ENCODE data around the gene DUS1L. TPM values are rescaled to one million over a fixed set of nuclear protein-coding genes. Genes with fewer than 3 reads are reported as not detected.

Gene DUS1L
- total RNA-seq, 1 donor from 2014 or later = 24.5 TPM

- Histone ChIP-seq H3K27me3 (ENCODE audit: control insufficient read depth in 3 of 3, insufficient read depth in 3 of 3, low read length in 3 of 3) (no peaks in the 10 kb centered on the region), H3K4me1 (ENCODE audit: control insufficient read depth in 3 of 3, insufficient read depth in 3 of 3, low read length in 3 of 3) (no peaks in the 10 kb centered on the region), H3K9me3 (ENCODE audit: control insufficient read depth in 3 of 3, low read length in 3 of 3) (no peaks in the 10 kb centered on the region), H3K27ac (ENCODE audit: low read depth, low read length) (no peak overlapping the region), H3K9ac (ENCODE audit: low read depth in 1 of 3, low read length in 3 of 3) (no peak overlapping the region), H3K4me3 (ENCODE audit: low read length in 3 of 3) (no peak overlapping the region), H3K36me3 (ENCODE audit: control insufficient read depth in 3 of 3, insufficient read depth in 3 of 3, low read length in 3 of 3) (peaks cover 65 to 66% (median 66%) of the 10 kb centered on the region in 3 donors)
Measured at GRCh38 chr17:82087961-82088837, 22.6 kb upstream of the DUS1L start.

GRCh38 chr17:82086941-82087906 is 21.6 kb upstream of the DUS1L start:
- Histone ChIP-seq H3K27ac (ENCODE audit: low read depth, low read length) (no peak overlapping the region), H3K9me3 (ENCODE audit: control insufficient read depth in 3 of 3, low read length in 3 of 3) (no peaks in the 10 kb centered on the region), H3K27me3 (ENCODE audit: control insufficient read depth in 3 of 3, insufficient read depth in 3 of 3, low read length in 3 of 3) (no peaks in the 10 kb centered on the region), H3K36me3 (ENCODE audit: control insufficient read depth in 3 of 3, insufficient read depth in 3 of 3, low read length in 3 of 3) (peaks cover 66 to 71% (median 70%) of the 10 kb centered on the region in 3 donors), H3K4me3 (ENCODE audit: low read length in 3 of 3) (no peak overlapping the region), H3K4me1 (ENCODE audit: control insufficient read depth in 3 of 3, insufficient read depth in 3 of 3, low read length in 3 of 3) (no peaks in the 10 kb centered on the region), H3K9ac (ENCODE audit: low read depth in 1 of 3, low read length in 3 of 3) (no peak overlapping the region)

GRCh38 chr17:82085931-82086764 is 20.5 kb upstream of the DUS1L start:
- Histone ChIP-seq H3K9ac (ENCODE audit: low read depth in 1 of 3, low read length in 3 of 3) (no peak overlapping the region), H3K36me3 (ENCODE audit: control insufficient read depth in 3 of 3, insufficient read depth in 3 of 3, low read length in 3 of 3) (peaks cover 63 to 67% (median 65%) of the 10 kb centered on the region in 3 donors), H3K9me3 (ENCODE audit: control insufficient read depth in 3 of 3, low read length in 3 of 3) (no peaks in the 10 kb centered on the region), H3K4me1 (ENCODE audit: control insufficient read depth in 3 of 3, insufficient read depth in 3 of 3, low read length in 3 of 3) (no peaks in the 10 kb centered on the region), H3K27ac (ENCODE audit: low read depth, low read length) (no peak overlapping the region), H3K27me3 (ENCODE audit: control insufficient read depth in 3 of 3, insufficient read depth in 3 of 3, low read length in 3 of 3) (no peaks in the 10 kb centered on the region), H3K4me3 (ENCODE audit: low read length in 3 of 3) (no peak overlapping the region)

- Histone ChIP-seq H3K27me3 (ENCODE audit: control insufficient read depth in 3 of 3, insufficient read depth in 3 of 3, low read length in 3 of 3) (no peaks in the 10 kb centered on the region), H3K9me3 (ENCODE audit: control insufficient read depth in 3 of 3, low read length in 3 of 3) (no peaks in the 10 kb centered on the region), H3K27ac (ENCODE audit: low read depth, low read length) (no peak overlapping the region), H3K9ac (ENCODE audit: low read depth in 1 of 3, low read length in 3 of 3) (no peak overlapping the region), H3K4me3 (ENCODE audit: low read length in 3 of 3) (no peak overlapping the region), H3K36me3 (ENCODE audit: control insufficient read depth in 3 of 3, insufficient read depth in 3 of 3, low read length in 3 of 3) (peaks cover 66 to 74% (median 68%) of the 10 kb centered on the region in 3 donors), H3K4me1 (ENCODE audit: control insufficient read depth in 3 of 3, insufficient read depth in 3 of 3, low read length in 3 of 3) (no peaks in the 10 kb centered on the region)
Measured at GRCh38 chr17:82085031-82085861, 19.6 kb upstream of the DUS1L start.

GRCh38 chr17:82084373-82085030 is 18.9 kb upstream of the DUS1L start:
- Histone ChIP-seq H3K27me3 (ENCODE audit: control insufficient read depth in 3 of 3, insufficient read depth in 3 of 3, low read length in 3 of 3) (no peaks in the 10 kb centered on the region), H3K9ac (ENCODE audit: low read depth in 1 of 3, low read length in 3 of 3) (no peak overlapping the region), H3K36me3 (ENCODE audit: control insufficient read depth in 3 of 3, insufficient read depth in 3 of 3, low read length in 3 of 3) (peaks cover 66 to 75% (median 72%) of the 10 kb centered on the region in 3 donors)

GRCh38 chr17:82083533-82084359 is 18.1 kb upstream of the DUS1L start:
- Histone ChIP-seq H3K9ac (ENCODE audit: low read depth in 1 of 3, low read length in 3 of 3) (no peak overlapping the region), H3K27me3 (ENCODE audit: control insufficient read depth in 3 of 3, insufficient read depth in 3 of 3, low read length in 3 of 3) (no peaks in the 10 kb centered on the region), H3K36me3 (ENCODE audit: control insufficient read depth in 3 of 3, insufficient read depth in 3 of 3, low read length in 3 of 3) (peaks cover 63 to 77% (median 69%) of the 10 kb centered on the region in 3 donors), H3K4me1 (ENCODE audit: control insufficient read depth in 3 of 3, insufficient read depth in 3 of 3, low read length in 3 of 3) (no peaks in the 10 kb centered on the region), H3K9me3 (ENCODE audit: control insufficient read depth in 3 of 3, low read length in 3 of 3) (no peaks in the 10 kb centered on the region), H3K4me3 (ENCODE audit: low read length in 3 of 3) (no peak overlapping the region), H3K27ac (ENCODE audit: low read depth, low read length) (no peak overlapping the region)

More at GRCh38 chr17:82084373-82085030, 18.9 kb upstream of the DUS1L start:
- Histone ChIP-seq H3K9me3 (ENCODE audit: control insufficient read depth in 3 of 3, low read length in 3 of 3) (no peaks in the 10 kb centered on the region), H3K4me3 (ENCODE audit: low read length in 3 of 3) (no peak overlapping the region), H3K27ac (ENCODE audit: low read depth, low read length) (no peak overlapping the region), H3K4me1 (ENCODE audit: control insufficient read depth in 3 of 3, insufficient read depth in 3 of 3, low read length in 3 of 3) (no peaks in the 10 kb centered on the region)

GRCh38 chr17:82083009-82083408 is 17.4 kb upstream of the DUS1L start:
- Histone ChIP-seq H3K4me1 (ENCODE audit: control insufficient read depth in 3 of 3, insufficient read depth in 3 of 3, low read length in 3 of 3) (no peaks in the 10 kb centered on the region), H3K27ac (ENCODE audit: low read depth, low read length) (no peak overlapping the region), H3K9ac (ENCODE audit: low read depth in 1 of 3, low read length in 3 of 3) (no peak overlapping the region), H3K9me3 (ENCODE audit: control insufficient read depth in 3 of 3, low read length in 3 of 3) (no peaks in the 10 kb centered on the region), H3K36me3 (ENCODE audit: control insufficient read depth in 3 of 3, insufficient read depth in 3 of 3, low read length in 3 of 3) (peaks cover 61 to 70% (median 64%) of the 10 kb centered on the region in 3 donors), H3K4me3 (ENCODE audit: low read length in 3 of 3) (no peak overlapping the region), H3K27me3 (ENCODE audit: control insufficient read depth in 3 of 3, insufficient read depth in 3 of 3, low read length in 3 of 3) (no peaks in the 10 kb centered on the region)

- Histone ChIP-seq H3K4me3 (ENCODE audit: low read length in 3 of 3) (no peak overlapping the region), H3K4me1 (ENCODE audit: control insufficient read depth in 3 of 3, insufficient read depth in 3 of 3, low read length in 3 of 3) (no peaks in the 10 kb centered on the region), H3K27me3 (ENCODE audit: control insufficient read depth in 3 of 3, insufficient read depth in 3 of 3, low read length in 3 of 3) (no peaks in the 10 kb centered on the region), H3K36me3 (ENCODE audit: control insufficient read depth in 3 of 3, insufficient read depth in 3 of 3, low read length in 3 of 3) (peaks cover 57 to 66% (median 59%) of the 10 kb centered on the region in 3 donors), H3K9me3 (ENCODE audit: control insufficient read depth in 3 of 3, low read length in 3 of 3) (no peaks in the 10 kb centered on the region), H3K9ac (ENCODE audit: low read depth in 1 of 3, low read length in 3 of 3) (no peak overlapping the region), H3K27ac (ENCODE audit: low read depth, low read length) (no peak overlapping the region)
Measured at GRCh38 chr17:82082456-82082855, 16.9 kb upstream of the DUS1L start.
